ENCODE data around the gene TRIM44.

TRIM44 gene

DNA sequence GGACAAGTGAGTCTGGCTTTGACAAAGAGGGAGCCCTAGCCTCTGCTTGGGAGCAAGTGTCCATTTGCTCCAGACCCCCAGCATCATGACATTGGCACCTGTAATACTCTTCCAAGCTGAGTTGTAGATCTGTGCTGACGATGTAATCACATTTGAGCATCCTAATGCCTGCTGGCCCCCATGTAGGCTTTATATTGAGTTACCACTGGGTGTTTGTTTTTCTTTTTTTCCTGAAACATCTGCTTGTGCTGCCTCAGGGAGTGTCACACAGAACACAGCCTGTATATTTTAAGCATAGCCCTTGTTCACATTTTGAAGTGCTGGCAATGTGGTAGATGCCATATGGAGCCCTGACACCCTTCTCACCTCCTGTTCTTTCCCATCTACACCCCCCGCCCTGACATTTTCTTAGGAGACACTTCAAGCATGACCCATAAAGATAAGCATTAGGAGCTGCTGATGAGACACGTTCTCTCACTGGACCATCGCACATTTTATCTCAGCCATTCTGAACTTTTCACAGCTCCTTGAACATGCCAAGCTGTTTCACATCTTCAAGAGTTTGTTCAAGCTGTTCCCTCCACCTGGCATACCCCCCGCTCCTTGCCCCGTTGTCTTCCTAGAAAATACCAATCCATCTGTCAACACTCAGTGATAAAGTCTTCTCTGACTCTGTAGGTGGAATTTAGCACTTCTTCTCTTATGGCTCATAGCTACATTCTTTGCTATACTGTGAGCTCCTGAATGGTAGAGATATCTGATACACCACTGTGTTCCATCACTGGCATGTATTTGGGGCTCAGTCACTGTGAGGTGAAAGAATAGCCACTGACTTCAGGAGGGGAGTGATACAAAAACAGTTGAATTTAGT lies 128.7 kb downstream of the TRIM44 start:
- DNase-seq (ENCODE audit: low spot score), result no peak

- no peak for DNase-seq (ENCODE audit: low spot score)
Measured at GRCh38 chr11:35792148-35792845, 129.7 kb downstream of the TRIM44 start.

DNA sequence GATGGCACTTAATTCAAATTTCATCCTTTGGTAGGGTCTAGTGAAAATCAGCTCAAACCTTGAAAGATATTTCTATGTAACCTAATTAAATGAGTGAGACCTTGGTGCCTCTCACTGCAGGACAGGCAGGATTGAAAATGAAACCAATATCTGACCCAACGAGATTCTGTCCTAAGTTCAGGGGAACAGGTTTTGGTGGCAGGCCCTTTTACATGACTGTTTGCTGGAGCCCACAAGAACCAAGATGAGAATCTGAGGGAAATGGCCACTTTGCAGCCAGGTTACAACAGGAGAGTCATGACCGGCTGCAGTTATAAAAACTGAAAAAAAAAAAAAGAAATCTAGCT lies 130.2 kb downstream of the TRIM44 start:
- no peak for DNase-seq (ENCODE audit: low spot score)

DNA sequence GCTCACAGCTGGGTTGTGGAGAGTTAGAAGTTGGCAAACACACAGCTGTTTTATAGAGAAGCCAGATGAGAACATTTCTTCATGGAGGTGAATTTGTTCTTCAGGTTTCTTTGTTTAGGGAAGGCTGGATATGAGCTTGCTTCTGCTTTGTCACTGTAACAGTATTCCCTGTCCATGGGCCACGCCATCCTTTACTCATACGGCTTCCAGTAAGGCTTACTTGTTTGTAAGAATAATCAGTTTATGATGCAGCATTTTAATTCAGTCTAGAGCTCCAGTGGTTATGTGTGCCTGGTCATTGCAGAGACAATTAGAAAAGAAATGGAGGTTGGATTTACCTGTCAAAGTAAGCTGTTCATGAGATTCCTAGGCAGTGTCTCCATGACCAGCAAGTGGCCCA lies 131.8 kb downstream of the TRIM44 start:
- no peak for DNase-seq (ENCODE audit: low spot score)

GRCh38 chr11:35794850-35795249 lies 132.3 kb downstream of the TRIM44 start:
- DNase-seq (ENCODE audit: low spot score), result no peak

GRCh38 chr11:35796562-35796961 lies 134.0 kb downstream of the TRIM44 start:
- DNase-seq (ENCODE audit: low spot score), result no peak

GRCh38 chr11:35798423-35798822 lies 135.8 kb downstream of the TRIM44 start:
- no peak for DNase-seq (ENCODE audit: low spot score)

DNA sequence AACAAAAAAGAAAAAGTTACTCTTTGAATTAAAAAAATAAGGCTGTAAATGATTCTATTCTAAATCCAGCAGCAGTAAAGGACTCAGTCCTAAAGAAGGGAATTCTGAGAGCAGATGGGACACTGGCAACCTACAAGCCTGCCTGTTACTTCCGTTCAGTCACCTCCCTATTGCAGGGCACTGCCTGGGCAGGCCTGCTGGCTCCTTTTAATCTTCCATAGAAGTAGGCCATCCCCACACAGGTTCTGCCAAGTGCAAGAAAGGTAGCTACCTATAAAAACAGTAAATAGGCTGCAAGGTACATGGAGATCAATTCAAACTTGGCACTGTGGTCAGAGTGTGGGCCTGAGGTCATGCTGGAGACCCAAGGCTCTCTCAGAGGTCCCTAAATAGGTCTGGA lies 136.4 kb downstream of the TRIM44 start:
- no peak for DNase-seq (ENCODE audit: low spot score)

GRCh38 chr11:35799655-35800054 lies 137.1 kb downstream of the TRIM44 start:
- no peak for DNase-seq (ENCODE audit: low spot score)

DNA sequence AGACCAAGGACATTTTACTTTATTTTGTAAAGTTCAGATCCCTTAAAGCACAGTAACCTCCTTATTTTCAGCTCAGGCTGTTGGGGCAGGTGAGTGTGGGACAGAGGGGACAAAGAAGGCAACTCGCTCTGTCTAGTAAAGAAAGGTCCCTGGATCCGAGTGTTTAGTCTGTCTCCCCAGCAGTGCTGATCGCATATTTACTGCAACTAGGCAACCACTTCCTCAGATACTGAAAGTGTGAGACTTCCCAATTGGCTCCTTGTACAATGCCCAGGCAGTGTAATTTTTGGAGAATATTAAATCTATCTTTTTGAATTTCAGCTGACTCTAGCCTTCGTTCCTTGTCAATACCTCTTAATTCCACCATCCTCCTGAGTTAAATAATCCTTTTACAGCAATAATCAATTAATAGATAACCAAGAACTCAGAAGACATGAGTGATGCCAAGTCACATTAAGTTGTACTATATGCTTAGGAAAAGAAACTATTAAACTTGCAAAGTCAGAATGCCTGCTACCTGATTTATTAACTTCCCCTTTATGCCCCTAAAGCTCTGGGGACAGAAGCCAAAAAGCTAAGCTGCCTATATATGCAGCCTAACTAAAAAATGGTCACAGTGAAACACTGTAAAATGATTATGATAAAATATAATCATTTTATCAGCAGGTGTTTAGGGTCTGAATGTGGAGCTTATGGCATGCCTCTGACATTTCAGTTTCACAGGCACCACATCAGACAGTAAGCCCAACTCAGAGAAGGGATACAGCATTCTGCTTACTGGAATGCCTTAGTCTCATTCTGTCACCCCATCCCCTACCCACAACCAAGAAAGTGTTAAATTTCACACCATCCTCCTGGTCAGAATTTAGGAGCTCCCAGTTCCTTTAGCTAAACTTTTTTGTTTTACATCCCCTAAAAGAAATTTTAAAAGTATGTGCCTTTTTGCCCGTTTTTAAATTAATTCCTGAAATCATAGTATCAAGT lies 138.7 kb downstream of the TRIM44 start:
- no peak for DNase-seq (ENCODE audit: low spot score)

GRCh38 chr11:35802221-35802620 lies 139.6 kb downstream of the TRIM44 start:
- DNase-seq (ENCODE audit: low spot score), result no peak

DNA sequence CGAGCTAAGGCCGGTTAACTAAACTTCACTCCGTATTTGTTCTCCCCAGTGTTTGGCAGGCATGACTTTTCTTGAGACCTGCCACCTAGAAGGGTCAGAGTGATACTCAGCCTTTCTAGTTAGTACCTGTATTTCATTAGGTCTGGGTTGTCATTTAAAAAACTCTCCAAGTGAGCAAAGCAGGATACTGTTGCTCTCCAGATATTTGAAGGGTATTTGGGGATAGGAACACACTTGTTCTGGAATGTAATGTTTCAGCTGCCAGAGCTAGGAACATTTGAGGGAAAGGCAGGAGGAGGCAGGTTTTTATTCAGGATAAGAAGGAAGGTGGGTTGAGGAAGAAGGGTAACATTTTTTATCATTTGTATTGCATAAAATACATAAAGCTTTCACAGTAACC lies 140.1 kb downstream of the TRIM44 start:
- no peak for DNase-seq (ENCODE audit: low spot score)

- DNase-seq (ENCODE audit: low spot score), result no peak
Measured at GRCh38 chr11:35803115-35803514, 140.5 kb downstream of the TRIM44 start.

DNA sequence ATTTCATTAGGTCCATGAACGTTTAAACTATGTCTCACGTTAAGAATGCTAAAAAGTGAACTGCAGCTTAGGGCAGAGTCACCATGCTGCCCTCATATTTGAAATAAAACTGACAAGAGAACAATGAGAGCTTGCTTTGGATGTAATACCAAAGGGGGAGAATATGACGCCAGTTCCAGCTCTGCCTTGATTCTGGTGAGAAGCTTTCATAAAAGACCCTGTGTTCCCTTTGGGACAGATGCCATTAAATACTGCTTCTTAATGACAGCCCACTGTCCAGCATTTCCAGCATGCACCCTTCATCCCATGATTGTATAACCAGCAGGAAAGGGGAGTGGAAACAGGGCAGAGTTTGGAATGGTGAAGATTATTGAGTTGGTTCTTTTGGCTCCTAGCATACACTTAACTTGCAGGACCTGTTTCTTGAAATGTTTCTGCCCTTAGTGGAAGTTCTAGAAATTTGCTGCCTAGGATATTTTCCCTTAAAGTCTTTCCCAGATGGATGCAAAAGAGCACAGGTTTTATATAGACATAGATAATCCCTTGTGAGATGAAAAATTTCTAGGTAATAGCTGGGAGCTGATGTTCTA lies 142.0 kb downstream of the TRIM44 start:
- no peak for DNase-seq (ENCODE audit: low spot score)

DNA sequence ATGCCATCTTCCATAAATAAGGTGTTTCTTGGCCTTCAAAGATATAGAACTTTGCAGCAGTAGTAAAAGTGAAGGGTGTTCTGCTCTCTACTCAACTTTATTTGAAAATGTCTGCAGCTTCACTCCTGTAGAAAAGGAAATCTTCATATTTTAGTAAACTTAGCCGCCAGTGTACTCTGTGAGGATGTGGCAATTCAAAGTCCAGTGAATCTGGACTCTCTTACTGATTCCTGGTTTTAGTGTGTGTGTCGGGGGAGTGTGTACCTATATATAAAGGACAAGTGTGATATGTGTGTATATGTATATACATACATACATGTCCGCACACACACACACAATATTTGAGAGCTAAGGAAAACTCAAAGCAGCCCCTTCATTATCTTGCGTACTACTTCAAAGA lies 147.0 kb downstream of the TRIM44 start:
- DNase-seq (ENCODE audit: low spot score), result no peak

DNA sequence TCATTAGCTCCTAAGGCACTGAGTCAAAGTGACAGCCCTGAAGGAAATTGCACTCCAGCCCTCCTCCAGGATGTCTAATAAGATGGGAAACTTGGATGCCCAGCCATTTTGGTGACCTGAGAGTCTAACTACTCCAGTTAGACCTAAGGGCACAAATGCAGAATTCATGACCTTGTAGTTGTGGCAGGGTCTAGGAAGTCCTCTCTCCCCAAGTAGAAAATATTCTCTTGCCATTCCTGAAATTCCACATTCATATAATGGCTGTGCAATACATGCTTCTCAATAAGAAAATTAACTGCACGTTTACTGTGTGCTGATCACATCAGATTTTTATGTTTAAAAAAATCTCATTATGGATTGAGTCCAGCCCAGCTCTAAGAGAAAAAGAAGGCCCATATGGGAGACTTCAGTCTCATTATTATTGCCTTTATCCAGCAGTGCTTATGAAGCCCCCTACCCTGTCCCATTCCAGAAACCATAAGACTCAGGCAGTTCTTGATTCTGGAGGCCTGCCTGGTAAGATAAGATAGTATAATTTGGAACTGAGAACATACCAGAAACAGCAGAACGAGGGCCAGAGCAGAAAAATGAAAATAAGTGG lies 147.6 kb downstream of the TRIM44 start:
- no peak for DNase-seq (ENCODE audit: low spot score)

GRCh38 chr11:35811783-35812182 lies 149.2 kb downstream of the TRIM44 start:
- no peak for DNase-seq (ENCODE audit: low spot score)

- no peak for DNase-seq (ENCODE audit: low spot score)
Measured at GRCh38 chr11:35812828-35813227, 150.3 kb downstream of the TRIM44 start.

GRCh38 chr11:35814081-35814695 lies 151.6 kb downstream of the TRIM44 start:
- no peak for DNase-seq (ENCODE audit: low spot score)

- DNase-seq (ENCODE audit: low spot score), result no peak
Measured at GRCh38 chr11:35814720-35815305, 152.2 kb downstream of the TRIM44 start.

All from CD4-positive, alpha-beta T cell treated with Interleukin-2 at 100 ng/mL for 4 hours (primary cell).